GM18526 (cell line): Measurements from ENCODE around the gene S1PR2.

ENCODE experiments used
- POLR2A ChIP-seq: IDR thresholded peaks from 3 replicates; pipeline ENCODE4 v1.6.1; 2011; ENCODE audit not compliant: insufficient read length; ENCODE audit errors: extremely low read depth

S1PR2 gene

GRCh38 chr19:10233946-10234345, 2.8 kb upstream of the S1PR2 start:
- no peak for TF ChIP-seq POLR2A

- TF ChIP-seq POLR2A = no peak
Measured at GRCh38 chr19:10231612-10232228, 589 bp upstream of the S1PR2 start.

GRCh38 chr19:10230173-10230860, 814 bp downstream of the S1PR2 start:
- no peak for TF ChIP-seq POLR2A

GRCh38 chr19:10228920-10229319, 2.2 kb downstream of the S1PR2 start:
- no peak for TF ChIP-seq POLR2A

- no peak for TF ChIP-seq POLR2A
Measured at GRCh38 chr19:10228393-10228792, 2.7 kb downstream of the S1PR2 start.

- TF ChIP-seq POLR2A = no peak
Measured at GRCh38 chr19:10227026-10227971, 3.8 kb downstream of the S1PR2 start.

GRCh38 chr19:10226376-10227025, 4.6 kb downstream of the S1PR2 start:
- TF ChIP-seq POLR2A = no peak

- TF ChIP-seq POLR2A = no peak
Measured at GRCh38 chr19:10226021-10226375, 5.1 kb downstream of the S1PR2 start.

GRCh38 chr19:10224337-10224736, 6.8 kb downstream of the S1PR2 start:
- TF ChIP-seq POLR2A = no peak

- no peak for TF ChIP-seq POLR2A
Measured at GRCh38 chr19:10223488-10224213, 7.5 kb downstream of the S1PR2 start.

GRCh38 chr19:10222201-10222890, 8.8 kb downstream of the S1PR2 start:
- TF ChIP-seq POLR2A = no peak

- TF ChIP-seq POLR2A = no peak
Measured at GRCh38 chr19:10220695-10221094, 10.4 kb downstream of the S1PR2 start.

GRCh38 chr19:10219678-10220077, 11.5 kb downstream of the S1PR2 start:
- no peak for TF ChIP-seq POLR2A

GRCh38 chr19:10217085-10217484, 14.0 kb downstream of the S1PR2 start:
- TF ChIP-seq POLR2A = no peak
